Fibroblast of pulmonary artery (primary cell): ENCODE data around the gene TPO.
A peak's percentile ranks its signal among the peaks of the same experiment; 100 is the strongest.
"Not testable (repeated sequence)": the region's sequence is repeated elsewhere in the genome, so short reads cannot be mapped to it uniquely, and the experiment has no call there.

Source experiments
- DNase-seq: peaks from one replicate; pipeline ENCODE4 v3.0.0-alpha.2; 2010; ENCODE audit warnings: low read depth
- H3K4me3 ChIP-seq: replicated peaks from 2 replicates; pipeline ENCODE4 v1.5.1; 2011; ENCODE audit warnings: low read depth, mild to moderate bottlenecking, control low read depth, low read length, moderate library complexity
- TF ChIP-seq, protein P1 (sequence below): IDR thresholded peaks from 2 replicates; pipeline ENCODE4 v1.5.1; 2011; ENCODE audit warnings: mild to moderate bottlenecking, control low read depth, low read length, inconsistent platforms; ENCODE audit errors: missing control alignments

Gene TPO

DNA sequence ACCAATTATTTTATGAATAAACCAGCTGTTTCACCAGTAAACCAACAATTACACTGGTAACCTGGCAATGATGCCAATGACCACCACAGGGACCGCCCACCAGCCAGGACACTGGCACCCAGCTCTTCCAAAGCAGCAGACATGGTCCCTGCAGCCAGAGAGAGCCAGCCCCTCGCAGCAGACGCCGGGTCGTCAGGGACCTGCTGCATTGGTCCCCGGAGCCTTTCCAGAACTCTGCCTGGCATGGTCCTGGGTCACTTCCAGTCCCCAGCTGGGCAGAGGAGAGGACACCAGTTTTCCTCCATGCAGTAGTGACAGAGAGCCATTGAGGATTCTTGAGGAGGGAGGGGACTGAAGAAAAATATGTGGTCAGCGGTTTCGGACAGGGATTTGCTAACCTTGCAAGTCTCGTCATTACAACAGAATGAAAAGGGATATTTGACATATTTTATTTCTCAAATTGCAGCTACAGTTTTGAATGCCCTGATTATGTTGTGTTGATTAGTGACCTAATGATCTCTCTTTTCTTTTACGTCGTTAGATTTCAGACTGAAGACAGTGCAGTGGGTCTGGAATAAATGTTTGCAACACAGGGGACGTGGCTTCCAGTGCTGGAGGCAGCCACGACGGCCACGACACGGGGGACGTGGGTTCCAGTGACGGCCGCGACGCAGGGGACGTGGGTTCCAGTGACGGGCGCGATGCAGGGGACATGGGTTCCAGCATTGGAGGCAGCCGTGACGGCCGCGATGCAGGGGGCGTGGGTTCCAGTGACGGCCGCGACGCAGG, 154.5 kb downstream of the TPO start:
- no peak for DNase-seq
- TF ChIP-seq, protein P1, sequence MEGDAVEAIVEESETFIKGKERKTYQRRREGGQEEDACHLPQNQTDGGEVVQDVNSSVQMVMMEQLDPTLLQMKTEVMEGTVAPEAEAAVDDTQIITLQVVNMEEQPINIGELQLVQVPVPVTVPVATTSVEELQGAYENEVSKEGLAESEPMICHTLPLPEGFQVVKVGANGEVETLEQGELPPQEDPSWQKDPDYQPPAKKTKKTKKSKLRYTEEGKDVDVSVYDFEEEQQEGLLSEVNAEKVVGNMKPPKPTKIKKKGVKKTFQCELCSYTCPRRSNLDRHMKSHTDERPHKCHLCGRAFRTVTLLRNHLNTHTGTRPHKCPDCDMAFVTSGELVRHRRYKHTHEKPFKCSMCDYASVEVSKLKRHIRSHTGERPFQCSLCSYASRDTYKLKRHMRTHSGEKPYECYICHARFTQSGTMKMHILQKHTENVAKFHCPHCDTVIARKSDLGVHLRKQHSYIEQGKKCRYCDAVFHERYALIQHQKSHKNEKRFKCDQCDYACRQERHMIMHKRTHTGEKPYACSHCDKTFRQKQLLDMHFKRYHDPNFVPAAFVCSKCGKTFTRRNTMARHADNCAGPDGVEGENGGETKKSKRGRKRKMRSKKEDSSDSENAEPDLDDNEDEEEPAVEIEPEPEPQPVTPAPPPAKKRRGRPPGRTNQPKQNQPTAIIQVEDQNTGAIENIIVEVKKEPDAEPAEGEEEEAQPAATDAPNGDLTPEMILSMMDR = no peak
- no peak overlapping the region for H3K4me3 ChIP-seq

DNA sequence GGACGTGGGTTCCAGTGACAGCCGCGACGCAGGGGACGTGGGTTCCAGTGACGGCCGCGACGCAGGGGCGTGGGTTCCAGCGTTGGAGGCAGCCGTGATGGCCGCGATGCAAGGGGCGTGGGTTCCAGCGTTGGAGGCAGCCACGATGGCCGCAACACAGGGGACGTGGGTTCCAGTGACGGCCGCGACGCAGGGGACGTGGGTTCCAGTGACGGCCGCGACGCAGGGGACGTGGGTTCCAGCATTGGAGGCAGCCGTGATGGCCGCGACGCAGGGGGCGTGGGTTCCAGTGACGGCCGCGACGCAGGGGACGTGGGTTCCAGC, 155.0 kb downstream of the TPO start:
- H3K4me3 ChIP-seq = not testable (repeated sequence)

DNA sequence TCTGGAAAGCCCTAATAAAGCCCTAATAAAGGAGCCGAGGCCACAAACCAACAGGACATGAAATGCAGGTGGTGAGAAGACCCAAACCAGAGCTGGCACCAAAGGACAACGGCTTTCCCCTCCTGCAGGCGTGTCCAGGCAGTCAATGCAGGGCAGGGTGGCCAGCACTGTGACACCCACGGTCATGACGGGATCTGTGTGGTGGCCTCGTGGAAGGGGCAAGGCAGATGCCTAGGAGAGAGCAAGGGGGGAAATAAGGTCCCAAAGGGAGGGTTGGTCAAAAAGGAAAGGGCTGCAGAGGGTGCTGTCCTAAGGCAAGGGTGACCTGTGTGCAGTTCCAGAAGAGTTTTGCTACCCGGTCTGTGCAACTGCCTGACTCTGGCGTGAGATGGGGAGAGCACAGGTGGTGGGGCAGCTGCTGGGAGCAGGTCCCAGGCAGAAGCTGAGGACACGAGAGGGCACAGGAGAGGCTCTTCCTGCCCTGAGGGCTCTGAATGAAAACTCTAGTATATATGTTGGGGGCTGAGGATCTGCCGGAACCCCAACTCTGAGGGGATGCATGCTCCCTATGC, 156.7 kb downstream of the TPO start:
- no peak overlapping the region for H3K4me3 ChIP-seq
- TF ChIP-seq, protein P1 = no peak
- DNase-seq = no peak

More for the DNA sequence above, 155.0 kb downstream of the TPO start:
- not testable (repeated sequence) for DNase-seq

- TF ChIP-seq, protein P1 = no peak
Measured at GRCh38 chr2:1571477-1572417, 158.5 kb downstream of the TPO start.

DNA sequence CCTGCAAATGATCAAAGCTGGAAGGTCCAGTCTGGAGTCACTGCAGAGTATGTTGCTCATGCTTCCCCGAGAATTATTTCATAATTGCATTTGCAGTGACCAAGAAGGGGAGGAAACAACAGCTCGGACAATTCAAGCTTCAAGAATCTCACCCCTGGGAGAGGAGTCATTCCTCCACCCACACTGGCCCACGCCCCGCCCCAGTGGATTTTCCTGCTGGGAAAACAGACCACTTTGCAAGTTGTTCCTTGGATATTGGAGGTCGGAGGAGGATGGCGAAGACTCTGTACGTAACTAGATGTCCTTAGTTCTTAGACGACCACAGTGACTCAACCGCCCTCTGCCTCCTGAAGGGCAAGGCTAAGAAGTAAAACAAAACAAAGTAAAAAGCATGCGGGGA, 159.4 kb downstream of the TPO start:
- peak; percentile 55 for DNase-seq
- no peak overlapping the region for H3K4me3 ChIP-seq
- TF ChIP-seq, protein P1 = no peak

More at GRCh38 chr2:1571477-1572417, 158.5 kb downstream of the TPO start:
- DNase-seq = no peak
- no peak overlapping the region for H3K4me3 ChIP-seq

DNA sequence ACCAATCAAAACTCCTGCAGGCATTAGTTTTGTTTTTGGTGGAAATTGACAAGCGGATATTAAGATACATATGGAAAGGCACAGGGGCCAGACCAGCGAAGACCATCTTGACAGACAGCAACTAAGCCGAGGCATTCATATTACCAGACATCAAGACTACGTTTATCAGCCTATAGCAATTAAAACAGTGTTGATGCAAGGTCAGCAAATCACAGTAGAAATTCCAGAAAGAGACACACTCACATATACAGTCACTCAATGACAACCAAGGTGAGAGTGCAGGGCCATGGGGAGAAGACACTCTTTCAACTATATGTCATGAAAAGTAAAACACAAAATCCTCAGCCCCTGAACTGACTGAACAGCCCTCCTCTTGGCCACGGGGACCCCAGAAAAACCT, 164.6 kb downstream of the TPO start:
- TF ChIP-seq, protein P1 = no peak
- DNase-seq = no peak
- no peak overlapping the region for H3K4me3 ChIP-seq

GRCh38 chr2:1581257-1581964, 168.1 kb downstream of the TPO start:
- not testable (repeated sequence) for H3K4me3 ChIP-seq, DNase-seq
